ENCODE results near the gene SERBP1. TPM values are rescaled to one million over a fixed set of nuclear protein-coding genes. Genes with fewer than 3 reads are reported as not detected.

The SERBP1 gene
- total RNA-seq, 2 experiments from 2014 or later = 270 to 410 TPM

DNA sequence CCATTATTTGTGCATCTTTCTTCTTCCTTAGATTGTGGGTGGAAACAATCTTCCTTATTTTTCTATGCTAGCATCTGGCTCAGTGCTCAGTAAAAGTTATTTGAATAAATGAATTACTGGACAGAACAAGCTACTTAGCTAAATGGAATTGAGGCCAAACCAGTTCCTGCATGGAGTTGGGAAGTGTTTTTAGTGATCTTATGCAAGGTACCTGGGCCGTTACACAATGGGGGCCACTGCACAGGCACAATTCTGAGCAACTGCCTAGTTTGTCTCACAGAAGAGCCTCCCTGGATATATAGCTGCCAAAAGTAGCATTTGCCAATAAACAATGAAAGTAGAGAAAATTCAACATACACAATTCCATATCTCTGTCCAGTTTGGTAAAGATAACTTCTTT is 27.0 kb upstream of the SERBP1 start:
- CTCF ChIA-PET (ENCODE audit: unreplicated experiment) = no interaction called here
- H3K4me2 ChIP-seq (ENCODE audit: low read length) = no peak overlapping the region

DNA sequence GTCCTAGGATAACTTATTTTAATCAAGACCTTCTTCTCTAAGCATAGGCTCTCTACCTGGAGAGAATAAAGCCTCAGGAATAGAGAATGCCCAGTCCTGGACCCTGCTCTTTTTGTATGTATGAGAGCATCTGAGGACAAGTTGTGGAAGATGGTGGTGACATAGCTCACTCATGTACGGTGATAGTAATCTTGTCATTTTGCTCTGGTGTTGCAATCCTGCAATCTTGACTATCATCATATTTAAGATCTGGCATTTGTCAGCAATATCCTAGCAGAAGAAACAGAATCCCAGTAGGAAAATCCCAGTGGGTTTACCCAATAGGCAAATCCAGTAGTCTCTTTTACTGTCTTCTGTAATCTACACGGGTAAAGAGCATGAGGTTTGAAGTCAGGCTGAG is 21.6 kb upstream of the SERBP1 start:
- H3K9me2 ChIP-seq (ENCODE audit: insufficient read depth, low read length) = no peaks in the 10 kb centered on the region
- H3K4me2 ChIP-seq (ENCODE audit: low read length) = no peak overlapping the region
- POLR2A ChIA-PET = interaction anchor here (0.6 kb wide), 1 partner anchor 98 kb away, joined by 3 read pairs; no protein-coding TSS in a partner anchor
- BruUV-seq (replicated peaks) = no TSS peak
- intact Hi-C loops (cut with micrococcal nuclease; ENCODE audit: unreplicated experiment) = no loop called here
- TF ChIP-seq EZH2phosphoT487 (IDR thresholded peaks at IDR 0.05; ENCODE audit: borderline replicate concordance, low read depth, low read length) = no peak
- TF ChIP-seq, protein P1, sequence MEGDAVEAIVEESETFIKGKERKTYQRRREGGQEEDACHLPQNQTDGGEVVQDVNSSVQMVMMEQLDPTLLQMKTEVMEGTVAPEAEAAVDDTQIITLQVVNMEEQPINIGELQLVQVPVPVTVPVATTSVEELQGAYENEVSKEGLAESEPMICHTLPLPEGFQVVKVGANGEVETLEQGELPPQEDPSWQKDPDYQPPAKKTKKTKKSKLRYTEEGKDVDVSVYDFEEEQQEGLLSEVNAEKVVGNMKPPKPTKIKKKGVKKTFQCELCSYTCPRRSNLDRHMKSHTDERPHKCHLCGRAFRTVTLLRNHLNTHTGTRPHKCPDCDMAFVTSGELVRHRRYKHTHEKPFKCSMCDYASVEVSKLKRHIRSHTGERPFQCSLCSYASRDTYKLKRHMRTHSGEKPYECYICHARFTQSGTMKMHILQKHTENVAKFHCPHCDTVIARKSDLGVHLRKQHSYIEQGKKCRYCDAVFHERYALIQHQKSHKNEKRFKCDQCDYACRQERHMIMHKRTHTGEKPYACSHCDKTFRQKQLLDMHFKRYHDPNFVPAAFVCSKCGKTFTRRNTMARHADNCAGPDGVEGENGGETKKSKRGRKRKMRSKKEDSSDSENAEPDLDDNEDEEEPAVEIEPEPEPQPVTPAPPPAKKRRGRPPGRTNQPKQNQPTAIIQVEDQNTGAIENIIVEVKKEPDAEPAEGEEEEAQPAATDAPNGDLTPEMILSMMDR (conservative IDR thresholded peaks at IDR 0.05; ENCODE audit: low read length) = no peak
- H3K36me3 ChIP-seq (ENCODE audit: insufficient read depth, low read length) = no peaks in the 10 kb centered on the region
- no peak overlapping the region for H3K27ac ChIP-seq (ENCODE audit: low read depth, low read length, poor library complexity, severe bottlenecking)
- no peaks in the 10 kb centered on the region for H4K20me1 ChIP-seq (ENCODE audit: insufficient read depth, low read length)
- H3K4me3 ChIP-seq (ENCODE audit: low read depth, low read length, poor library complexity, severe bottlenecking) = no peak overlapping the region
- H2AFZ ChIP-seq (ENCODE audit: low read length) = no peak overlapping the region
- H3K4me1 ChIP-seq (ENCODE audit: insufficient read depth, low read length, poor library complexity, severe bottlenecking) = peaks cover 3% of the 10 kb centered on the region
- DNase-seq (ENCODE audit: low spot score) = no peak
- no peaks in the 10 kb centered on the region for H3K9me3 ChIP-seq (ENCODE audit: low read length)
- H3K79me2 ChIP-seq (ENCODE audit: insufficient read depth, low read depth, low read length) = no peaks in the 10 kb centered on the region
- CTCF ChIA-PET (ENCODE audit: unreplicated experiment) = no interaction called here

More for the DNA sequence above, 27.0 kb upstream of the SERBP1 start:
- Histone ChIP-seq H3K79me2 (ENCODE audit: insufficient read depth, low read depth, low read length) (no peaks in the 10 kb centered on the region), H3K4me1 (ENCODE audit: insufficient read depth, low read length, poor library complexity, severe bottlenecking) (no peaks in the 10 kb centered on the region), H2AFZ (ENCODE audit: low read length) (no peak overlapping the region), H3K9me2 (ENCODE audit: insufficient read depth, low read length) (no peaks in the 10 kb centered on the region), H3K9me3 (ENCODE audit: low read length) (no peaks in the 10 kb centered on the region), H3K36me3 (ENCODE audit: insufficient read depth, low read length) (no peaks in the 10 kb centered on the region), H4K20me1 (ENCODE audit: insufficient read depth, low read length) (no peaks in the 10 kb centered on the region), H3K4me3 (ENCODE audit: low read depth, low read length, poor library complexity, severe bottlenecking) (no peak overlapping the region), H3K27ac (ENCODE audit: low read depth, low read length, poor library complexity, severe bottlenecking) (no peak overlapping the region)
- POLR2A ChIA-PET = interaction anchor here (0.6 to 1.5 kb wide), 2 partner anchors 17 to 1013 kb away, joined by 3 to 6 read pairs; no protein-coding TSS in a partner anchor
- no peak for DNase-seq (ENCODE audit: low spot score)
- intact Hi-C loops (cut with micrococcal nuclease; ENCODE audit: unreplicated experiment) = no loop called here
- no TSS peak for BruUV-seq (replicated peaks)
- no peak for TF ChIP-seq EZH2phosphoT487 (IDR thresholded peaks at IDR 0.05; ENCODE audit: borderline replicate concordance, low read depth, low read length)
- TF ChIP-seq, protein P1 (conservative IDR thresholded peaks at IDR 0.05; ENCODE audit: low read length) = no peak

DNA sequence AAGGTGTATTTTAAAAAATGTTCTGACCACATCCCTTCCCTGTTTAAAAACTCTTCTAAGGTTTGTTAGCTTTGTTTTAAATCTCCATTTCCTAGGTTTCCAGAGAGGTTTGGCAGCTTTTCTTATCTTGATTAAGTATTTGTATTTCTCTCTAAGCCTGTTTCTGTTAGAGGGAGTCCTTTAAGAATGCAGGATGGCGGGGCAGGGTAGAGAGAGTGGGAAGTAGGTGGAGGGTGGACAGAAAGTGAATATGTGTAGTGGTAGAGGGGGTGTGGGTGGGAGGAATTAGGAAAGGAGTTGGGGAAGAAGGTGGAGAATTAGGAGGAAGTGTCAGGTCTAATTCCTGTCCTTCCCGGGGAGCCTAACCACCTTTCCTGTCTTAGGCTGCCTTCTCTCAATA is 21.2 kb upstream of the SERBP1 start:
- Histone ChIP-seq H3K4me3 (ENCODE audit: low read depth, low read length, poor library complexity, severe bottlenecking) (no peak overlapping the region), H3K9me2 (ENCODE audit: insufficient read depth, low read length) (no peaks in the 10 kb centered on the region), H3K4me1 (ENCODE audit: insufficient read depth, low read length, poor library complexity, severe bottlenecking) (peaks cover 7% of the 10 kb centered on the region), H3K9me3 (ENCODE audit: low read length) (no peaks in the 10 kb centered on the region), H3K36me3 (ENCODE audit: insufficient read depth, low read length) (no peaks in the 10 kb centered on the region), H3K4me2 (ENCODE audit: low read length) (no peak overlapping the region), H4K20me1 (ENCODE audit: insufficient read depth, low read length) (no peaks in the 10 kb centered on the region), H2AFZ (ENCODE audit: low read length) (no peak overlapping the region), H3K27ac (ENCODE audit: low read depth, low read length, poor library complexity, severe bottlenecking) (no peak overlapping the region), H3K79me2 (ENCODE audit: insufficient read depth, low read depth, low read length) (no peaks in the 10 kb centered on the region)
- ChIA-PET POLR2A (no interaction called here), CTCF (ENCODE audit: unreplicated experiment) (no interaction called here)
- DNase-seq (ENCODE audit: low spot score) = no peak
- intact Hi-C loops (cut with micrococcal nuclease; ENCODE audit: unreplicated experiment) = no loop called here
- TF ChIP-seq, protein P1 (conservative IDR thresholded peaks at IDR 0.05; ENCODE audit: low read length) = no peak
- no peak for TF ChIP-seq EZH2phosphoT487 (IDR thresholded peaks at IDR 0.05; ENCODE audit: borderline replicate concordance, low read depth, low read length)
- no TSS peak for BruUV-seq (replicated peaks)
